ENCODE data around the gene PARP2.

- TF ChIP-seq EZH2 (IDR thresholded peaks at IDR 0.05; ENCODE audit: borderline replicate concordance, low read depth, low read length, severe bottlenecking) (no peak), CTCF (IDR thresholded peaks at IDR 0.05; ENCODE audit: borderline replicate concordance, extremely low read depth, low read length, poor library complexity, severe bottlenecking) (no peak)
Measured at GRCh38 chr14:20302042-20302755, 41.2 kb upstream of the PARP2 start.
